HFFc6 (cell line): Measurements from ENCODE around the gene CPD. TPM values are rescaled to one million over a fixed set of nuclear protein-coding genes. Genes with fewer than 3 reads are reported as not detected.

Experiments
- DNase-seq: peaks from one replicate; pipeline ENCODE4 v3.0.0-alpha.2; 2018
- H3K27ac Mint-ChIP-seq: 2 replicates; pipeline ENCODE4 v1.8.0; 2020; ENCODE audit warnings: mild to moderate bottlenecking, mixed read lengths
- H3K27me3 Mint-ChIP-seq: 2 replicates; pipeline ENCODE4 v1.8.0; 2021; ENCODE audit warnings: mild to moderate bottlenecking, moderate library complexity, mixed read lengths; ENCODE audit not compliant: insufficient read depth
- H3K36me3 Mint-ChIP-seq: 2 replicates; pipeline ENCODE4 v1.8.0; 2021; ENCODE audit warnings: low read depth, mixed read lengths
- H3K4me1 Mint-ChIP-seq: 2 replicates; pipeline ENCODE4 v1.8.0; 2020; ENCODE audit warnings: low read depth, mixed read lengths
- H3K4me3 Mint-ChIP-seq: 2 replicates; pipeline ENCODE4 v1.8.0; 2020; ENCODE audit warnings: mild to moderate bottlenecking, moderate library complexity, mixed read lengths
- H3K9me3 Mint-ChIP-seq: 2 replicates; pipeline ENCODE4 v1.8.0; 2020; ENCODE audit warnings: mild to moderate bottlenecking, mixed read lengths
- total RNA-seq, 6 experiments: library from RNA; stranded (reverse); fragmentation: NEBNext Ultra II Directional; extraction: Animal tissue kit (Norgen Biotek cat#: 25700); gene quantifications; 2 replicates in 1 of 6; 3 replicates in 5 of 6; pipeline ENCODE4 v1.2.3, GENCODE V29; 2021
- TF ChIP-seq, protein P1 (sequence below): fragments of 200-600 bp; sonication (generic); IDR thresholded peaks from 2 replicates; pipeline ENCODE4 v1.5.0; 2021; ENCODE audit warnings: antibody characterized with exemption, mild to moderate bottlenecking

Gene CPD
- total RNA-seq, 6 experiments from 2014 or later: 45.9 to 57.4 (median 49.7) TPM

DNA sequence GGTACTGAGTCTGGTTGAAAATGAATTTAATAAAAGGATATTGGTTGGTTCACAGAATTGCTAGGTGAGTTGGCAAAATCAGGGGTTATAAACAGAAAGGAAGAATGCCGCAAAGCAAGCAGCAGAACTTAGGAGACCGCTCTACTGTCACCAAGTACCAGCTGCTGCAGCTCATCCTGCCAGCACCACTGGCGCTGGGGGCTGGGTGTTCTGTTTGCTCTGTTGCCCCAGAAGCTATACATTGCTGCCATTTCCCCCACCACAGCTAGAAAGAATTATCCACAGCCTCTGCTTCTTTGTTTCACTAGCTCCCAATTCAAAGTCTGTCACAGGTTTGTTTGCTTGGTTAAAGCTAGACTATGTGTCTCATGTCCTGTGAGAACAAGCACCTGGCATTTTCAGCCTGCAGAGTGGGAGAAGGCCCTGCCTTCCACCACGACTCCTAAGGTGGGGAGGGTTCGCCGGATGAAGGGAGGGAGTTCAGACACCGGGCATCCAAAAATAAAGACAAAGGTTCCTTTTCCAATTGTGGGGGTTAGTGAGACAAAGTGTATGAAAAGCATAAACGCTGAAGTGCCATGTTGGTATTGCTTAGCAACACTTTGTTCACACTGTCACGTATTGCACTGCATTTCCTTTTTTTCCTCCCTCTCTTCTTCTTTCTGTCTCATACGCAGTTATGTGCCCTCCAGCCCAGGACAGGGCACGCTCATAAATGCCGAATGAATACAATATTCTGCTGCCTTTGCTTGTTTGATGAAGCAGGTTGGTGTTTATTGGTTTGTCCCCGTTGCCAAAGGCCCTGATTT lies 9.6 kb upstream of the CPD start:
- TF ChIP-seq, protein P1, sequence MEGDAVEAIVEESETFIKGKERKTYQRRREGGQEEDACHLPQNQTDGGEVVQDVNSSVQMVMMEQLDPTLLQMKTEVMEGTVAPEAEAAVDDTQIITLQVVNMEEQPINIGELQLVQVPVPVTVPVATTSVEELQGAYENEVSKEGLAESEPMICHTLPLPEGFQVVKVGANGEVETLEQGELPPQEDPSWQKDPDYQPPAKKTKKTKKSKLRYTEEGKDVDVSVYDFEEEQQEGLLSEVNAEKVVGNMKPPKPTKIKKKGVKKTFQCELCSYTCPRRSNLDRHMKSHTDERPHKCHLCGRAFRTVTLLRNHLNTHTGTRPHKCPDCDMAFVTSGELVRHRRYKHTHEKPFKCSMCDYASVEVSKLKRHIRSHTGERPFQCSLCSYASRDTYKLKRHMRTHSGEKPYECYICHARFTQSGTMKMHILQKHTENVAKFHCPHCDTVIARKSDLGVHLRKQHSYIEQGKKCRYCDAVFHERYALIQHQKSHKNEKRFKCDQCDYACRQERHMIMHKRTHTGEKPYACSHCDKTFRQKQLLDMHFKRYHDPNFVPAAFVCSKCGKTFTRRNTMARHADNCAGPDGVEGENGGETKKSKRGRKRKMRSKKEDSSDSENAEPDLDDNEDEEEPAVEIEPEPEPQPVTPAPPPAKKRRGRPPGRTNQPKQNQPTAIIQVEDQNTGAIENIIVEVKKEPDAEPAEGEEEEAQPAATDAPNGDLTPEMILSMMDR: no peak
- Mint-ChIP-seq H3K27me3 (peaks cover 10% of the 10 kb centered on the region), H3K36me3 (no peaks in the 10 kb centered on the region), H3K4me3 (no peak overlapping the region), H3K4me1 (peaks cover 31% of the 10 kb centered on the region), H3K9me3 (no peaks in the 10 kb centered on the region), H3K27ac (no peak overlapping the region)
- DNase-seq: no peak

DNA sequence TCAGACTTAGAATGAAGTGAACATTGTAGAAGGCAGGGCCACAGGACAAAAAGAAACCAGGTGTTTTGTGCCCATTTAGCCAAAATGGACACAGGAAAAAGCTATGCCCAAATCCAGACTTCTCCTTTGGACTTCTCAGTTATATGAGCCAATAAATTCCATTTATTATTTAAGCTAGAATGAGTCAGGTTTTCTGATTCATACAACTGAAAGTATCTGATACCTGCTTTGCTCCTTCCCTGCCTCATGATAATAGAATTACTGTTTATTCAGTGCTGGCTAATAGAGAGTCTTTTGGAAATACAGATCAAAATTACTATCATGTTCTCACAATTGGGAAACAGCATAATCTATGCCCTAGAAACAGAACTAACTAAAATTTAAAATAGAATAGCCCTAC lies 8.7 kb upstream of the CPD start:
- H3K4me3 Mint-ChIP-seq: no peak overlapping the region
- peaks cover 13% of the 10 kb centered on the region for H3K27me3 Mint-ChIP-seq
- TF ChIP-seq, protein P1: no peak
- DNase-seq: no peak
- no peaks in the 10 kb centered on the region for H3K9me3 Mint-ChIP-seq
- no peak overlapping the region for H3K27ac Mint-ChIP-seq
- peaks cover 29% of the 10 kb centered on the region for H3K4me1 Mint-ChIP-seq
- H3K36me3 Mint-ChIP-seq: no peaks in the 10 kb centered on the region

DNA sequence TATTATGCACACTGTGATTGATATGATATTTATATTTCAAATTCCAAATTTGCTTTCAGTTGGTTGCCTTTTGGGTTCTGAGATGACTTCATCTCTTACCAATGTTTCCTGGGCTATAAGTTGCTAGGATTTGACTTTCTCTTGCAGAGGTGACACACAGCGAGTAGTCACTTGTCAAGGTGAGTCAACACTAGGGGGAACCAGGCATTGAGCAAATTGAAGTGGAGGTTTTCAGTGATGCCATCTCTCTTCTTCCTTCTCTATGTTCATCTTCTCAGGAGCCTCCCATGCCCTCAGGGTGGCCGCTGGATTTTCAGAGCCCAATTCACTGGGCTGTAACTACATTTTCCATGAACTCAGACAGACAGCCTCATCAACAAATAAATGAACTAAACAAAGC lies 6.0 kb upstream of the CPD start:
- Mint-ChIP-seq H3K4me1 (peaks cover 44% of the 10 kb centered on the region), H3K27me3 (peaks cover 8% of the 10 kb centered on the region), H3K36me3 (no peaks in the 10 kb centered on the region), H3K4me3 (no peak overlapping the region), H3K27ac (no peak overlapping the region), H3K9me3 (no peaks in the 10 kb centered on the region)
- DNase-seq: peak; percentile 51
- TF ChIP-seq, protein P1: peak; percentile 43

DNA sequence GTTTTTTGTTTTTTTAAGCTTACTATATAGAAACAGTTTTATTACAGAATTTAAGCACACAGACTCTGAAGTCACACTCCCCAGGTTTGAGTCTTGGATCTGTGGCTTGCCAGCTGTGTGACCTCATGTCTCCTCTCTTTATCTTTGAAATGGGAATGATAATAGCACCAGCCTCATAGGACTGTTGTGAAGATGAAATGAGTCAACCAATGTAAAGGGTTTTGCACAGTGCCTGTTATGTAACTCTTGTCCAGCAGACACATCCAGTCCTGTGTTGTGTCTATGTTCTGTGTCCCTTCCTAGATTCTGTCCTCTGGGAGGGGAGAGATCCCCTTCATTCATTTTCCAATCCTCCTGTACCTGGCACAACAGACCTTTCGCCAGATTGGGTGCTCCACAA lies 3.1 kb upstream of the CPD start:
- TF ChIP-seq, protein P1: no peak
- Mint-ChIP-seq H3K4me1 (peaks cover 50% of the 10 kb centered on the region), H3K4me3 (no peak overlapping the region), H3K27me3 (peaks cover 6% of the 10 kb centered on the region), H3K9me3 (no peaks in the 10 kb centered on the region), H3K27ac (no peak overlapping the region), H3K36me3 (no peaks in the 10 kb centered on the region)
- DNase-seq: no peak

DNA sequence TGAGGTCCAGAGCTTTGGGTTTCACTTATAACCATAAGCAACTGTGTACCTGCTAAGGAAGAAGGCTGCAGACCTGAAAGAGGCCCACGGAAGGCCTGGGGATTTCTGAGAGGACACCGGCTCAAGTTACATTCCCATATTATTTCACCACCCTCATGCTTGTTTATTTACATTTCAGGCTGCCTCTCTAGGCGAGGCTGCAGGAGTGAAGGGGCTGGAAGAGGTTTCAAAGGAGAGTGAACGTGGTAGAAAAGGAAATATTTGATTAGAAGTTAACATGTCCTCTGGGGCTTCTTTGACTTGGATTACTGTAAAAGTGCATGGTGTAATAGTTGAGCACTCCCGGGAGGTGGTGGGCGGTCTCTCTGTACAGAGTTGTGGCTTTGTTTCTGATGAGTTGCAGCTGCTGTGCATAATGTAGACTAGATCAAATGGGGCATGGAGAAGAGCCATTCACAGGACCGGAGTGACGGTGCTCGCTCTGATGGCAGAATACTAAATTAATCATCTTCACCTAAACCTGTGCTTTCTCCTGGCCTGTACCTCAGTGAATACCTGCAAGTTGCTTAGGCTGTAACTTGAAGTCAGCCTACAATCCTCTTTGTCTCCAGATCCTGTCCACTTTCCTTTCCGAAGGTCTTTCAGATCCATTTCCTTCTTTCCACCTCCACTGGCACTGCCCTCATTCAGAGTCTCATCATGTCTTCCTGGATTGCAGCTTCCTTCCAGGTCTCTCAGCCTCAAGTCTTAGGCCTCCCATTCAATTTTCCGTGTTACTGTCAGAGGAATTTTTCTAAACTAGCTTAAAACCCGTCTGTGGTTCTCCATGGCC lies 1.9 kb upstream of the CPD start:
- DNase-seq: peak; percentile 20
- Mint-ChIP-seq H3K4me1 (peaks cover 58% of the 10 kb centered on the region), H3K27ac (no peak overlapping the region), H3K9me3 (no peaks in the 10 kb centered on the region), H3K4me3 (no peak overlapping the region; the same call in 1 of the 2 replicates), H3K36me3 (no peaks in the 10 kb centered on the region), H3K27me3 (peaks cover 6% of the 10 kb centered on the region)
- TF ChIP-seq, protein P1: no peak
